ENCODE results near the gene MAFF. TPM values are rescaled to one million over a fixed set of nuclear protein-coding genes. Genes with fewer than 3 reads are reported as not detected.
"Not testable (repeated sequence)": the region's sequence is repeated elsewhere in the genome, so short reads cannot be mapped to it uniquely, and the experiment has no call there.

MAFF gene
- total RNA-seq (10 to 100 TPM in 2 of 5 experiments, 1 to 10 TPM in 3; 4.8 to 72.6 (median 5.5) TPM), polyA plus RNA-seq (1 to 10 TPM; 1.6 to 2.3 TPM), total RNA-seq (75.2 reads per million, percentile 79 among the genes with 10 or more reads in this experiment)

DNA sequence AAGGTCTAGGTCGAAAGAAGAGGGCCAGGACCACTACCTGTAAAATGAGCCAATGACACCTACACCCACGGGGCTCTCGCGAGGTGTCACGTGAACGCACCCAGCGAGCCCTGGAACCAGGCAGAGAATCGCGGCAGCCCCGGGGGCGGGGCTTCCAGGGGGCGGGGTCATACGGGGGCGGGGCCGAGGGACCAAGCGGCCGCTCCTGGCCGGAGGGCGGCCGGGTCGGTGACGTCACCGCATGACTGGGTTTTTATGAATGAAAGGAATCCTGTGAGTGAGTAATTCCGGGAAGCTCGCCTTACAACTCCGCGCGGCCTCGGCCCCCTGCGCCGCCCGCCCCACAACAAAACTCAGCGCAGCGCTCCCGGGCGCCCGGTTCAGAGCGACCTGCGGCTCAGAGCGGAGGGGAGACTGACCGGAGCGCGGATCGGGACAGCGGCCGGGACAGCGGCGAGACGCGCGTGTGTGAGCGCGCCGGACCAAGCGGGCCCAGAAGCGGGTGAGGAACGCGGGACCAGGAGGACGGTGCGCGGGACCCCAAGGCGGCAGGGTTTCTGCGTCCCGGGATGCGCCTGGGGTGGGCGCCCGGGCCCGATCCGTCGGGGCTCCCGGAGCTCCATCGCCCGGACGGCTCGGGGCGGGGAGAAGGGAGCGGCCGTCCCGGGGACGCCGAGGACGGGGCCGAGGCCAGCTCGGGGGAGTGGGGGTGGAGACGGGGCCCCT, at the start of gene MAFF:
Gene MAFF (plus strand): TSS at position 284 of the 726 bp plus-strand sequence. CDS start 11,860 bp downstream, outside the sequence.
- peaks cover 0 to 2% (median 0%) of the 10 kb centered on the region in 5 donors for H3K36me3 Mint-ChIP-seq
- ATAC-seq (peak; percentile 87), DNase-seq (peak; percentile 62 to 88 (median 72))
- Histone ChIP-seq H3K9me3 (ENCODE audit: control insufficient read depth in 2 of 3, low read length in 3 of 3) (no peaks in the 10 kb centered on the region), H3K36me3 (ENCODE audit: control insufficient read depth in 2 of 3, insufficient read depth in 3 of 3, low read length in 3 of 3) (peaks cover 0 to 3% (median 0%) of the 10 kb centered on the region in 3 experiments), H3K27me3 (ENCODE audit: control insufficient read depth in 2 of 2, insufficient read depth in 2 of 2, low read length in 2 of 2) (no peaks in the 10 kb centered on the region), H3K4me3 (ENCODE audit: low read length) (peak within 1 kb of the TSS; percentile 77), H3K27ac (ENCODE audit: low read depth, low read length) (peak within 1 kb of the TSS; percentile 88), H3K4me1 (ENCODE audit: control insufficient read depth in 2 of 2, insufficient read depth in 2 of 2, low read length in 2 of 2) (peaks cover 5 to 25% of the 10 kb centered on the region in 2 donors)
- ChIA-PET POLR2A (interaction anchor here (1.0 to 2.2 kb wide), 5 partner anchors 11 to 25 kb away, joined by 3 to 21 read pairs (median 7); partner anchors contain the start of gene PLA2G6), CTCF (interaction anchor here (0.6 to 1.1 kb wide), 2 partner anchors 23 to 104 kb away, joined by 3 to 4 read pairs; no protein-coding TSS in a partner anchor)
- peak within 1 kb of the TSS; percentile 80 to 93 (median 88) for H3K4me3 Mint-ChIP-seq
- intact Hi-C loops (cut with micrococcal nuclease): loop anchor here (1.0 to 10.0 kb wide), 10 partner anchors 12 to 505 kb away; partner anchors contain the start of genes CSNK1E (in 2 of the 2), DDX17 (in 2 of the 2), PLA2G6 (in 2 of the 2) and TMEM184B (in 2 of the 2)
- no peaks in the 10 kb centered on the region for H3K27me3 Mint-ChIP-seq
- peaks cover 0 to 3% (median 0%) of the 10 kb centered on the region in 11 donors for H3K9me3 Mint-ChIP-seq
- peak within 1 kb of the TSS; percentile 84 to 97 (median 89) for H3K27ac Mint-ChIP-seq
- peaks cover 10 to 33% (median 26%) of the 10 kb centered on the region in 7 donors for H3K4me1 Mint-ChIP-seq

DNA sequence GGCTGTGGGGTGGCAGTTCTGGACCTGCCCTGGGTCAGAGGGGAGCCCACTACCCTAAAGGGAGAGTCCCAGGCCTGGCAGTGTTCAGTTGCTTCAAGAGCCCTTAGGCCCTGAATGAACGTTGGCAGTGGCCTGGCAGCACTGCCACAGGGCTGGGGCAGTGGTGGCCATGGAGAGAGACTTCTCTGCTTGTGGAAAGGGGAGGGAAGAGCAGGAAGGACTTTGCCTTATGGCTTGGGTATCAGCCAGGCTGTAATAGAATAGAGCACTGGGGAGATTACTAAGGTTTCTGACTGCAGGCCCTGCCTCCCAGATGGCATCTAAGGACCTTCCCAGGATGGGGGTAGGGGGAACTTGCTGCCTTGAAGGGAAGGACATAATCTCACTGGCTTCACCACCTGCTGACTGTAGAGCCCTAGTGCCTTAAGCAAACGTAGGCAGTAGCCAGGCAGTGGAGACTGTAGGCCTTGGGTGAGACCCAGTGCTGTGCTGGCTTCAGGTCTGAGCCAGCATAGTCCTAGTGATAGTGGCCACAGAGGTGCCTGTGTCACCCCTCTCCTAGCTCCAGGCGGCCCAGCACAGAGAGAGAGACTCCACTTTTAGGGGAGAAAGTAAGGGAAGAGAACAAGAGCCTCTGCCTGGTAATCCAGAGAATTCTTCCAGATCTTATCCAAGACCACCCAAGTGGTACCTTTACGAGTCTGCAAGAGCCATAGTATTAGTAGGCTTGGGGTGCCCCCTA, 47.8 kb upstream of the MAFF start:
- Mint-ChIP-seq H3K9me3 (peaks cover 0 to 1% (median 0%) of the 10 kb centered on the region in 11 donors), H3K4me1 (peaks cover 0 to 18% (median 10%) of the 10 kb centered on the region in 7 donors), H3K36me3 (peaks cover 2 to 36% (median 13%) of the 10 kb centered on the region in 5 donors), H3K27ac (peak overlapping the region in 1 of 9 donors; percentile 43), H3K4me3 (no peak overlapping the region), H3K27me3 (no peaks in the 10 kb centered on the region)
- ChIA-PET CTCF (no interaction called here), POLR2A (no interaction called here)
- Histone ChIP-seq H3K27ac (ENCODE audit: low read depth, low read length) (no peak overlapping the region), H3K27me3 (ENCODE audit: control insufficient read depth in 2 of 2, insufficient read depth in 2 of 2, low read length in 2 of 2) (no peaks in the 10 kb centered on the region), H3K4me1 (ENCODE audit: control insufficient read depth in 2 of 2, insufficient read depth in 2 of 2, low read length in 2 of 2) (no peaks in the 10 kb centered on the region), H3K4me3 (ENCODE audit: low read length) (no peak overlapping the region), H3K36me3 (ENCODE audit: control insufficient read depth in 2 of 3, insufficient read depth in 3 of 3, low read length in 3 of 3) (peaks cover 0 to 4% (median 0%) of the 10 kb centered on the region in 3 experiments), H3K9me3 (ENCODE audit: control insufficient read depth in 2 of 3, low read length in 3 of 3) (no peaks in the 10 kb centered on the region)
- ATAC-seq (no peak), DNase-seq (no peak)
- intact Hi-C loops (cut with micrococcal nuclease): no loop called here

DNA sequence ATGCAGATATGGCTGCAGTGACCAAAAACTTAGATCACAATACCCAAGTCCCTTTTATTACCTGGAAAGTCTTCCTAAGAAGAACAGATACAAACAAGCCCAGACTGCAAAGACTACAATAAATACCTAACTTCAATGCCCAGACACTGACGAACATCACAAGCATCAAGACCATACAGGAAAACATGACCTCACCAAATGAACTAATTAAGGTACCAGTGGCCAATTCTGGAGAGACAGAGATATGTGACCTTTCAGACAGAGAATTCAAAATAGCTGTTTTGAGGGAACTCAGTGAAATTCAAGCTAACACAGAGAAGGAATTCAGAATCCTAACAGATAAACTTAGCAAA, 47.3 kb upstream of the MAFF start:
- H3K4me3 Mint-ChIP-seq; H3K27ac ChIP-seq (ENCODE audit: low read depth, low read length); H3K4me3 ChIP-seq (ENCODE audit: low read length); ATAC-seq; DNase-seq; CTCF ChIA-PET; POLR2A ChIA-PET; H3K9me3 ChIP-seq (ENCODE audit: control insufficient read depth in 2 of 3, low read length in 3 of 3); H3K27me3 ChIP-seq (ENCODE audit: control insufficient read depth in 2 of 2, insufficient read depth in 2 of 2, low read length in 2 of 2); intact Hi-C loops (cut with micrococcal nuclease); H3K27me3 Mint-ChIP-seq; H3K27ac Mint-ChIP-seq; H3K9me3 Mint-ChIP-seq; H3K36me3 ChIP-seq (ENCODE audit: control insufficient read depth in 2 of 3, insufficient read depth in 3 of 3, low read length in 3 of 3); H3K4me1 ChIP-seq (ENCODE audit: control insufficient read depth in 2 of 2, insufficient read depth in 2 of 2, low read length in 2 of 2): not testable (repeated sequence)
- H3K4me1 Mint-ChIP-seq: peaks cover 0 to 18% (median 10%) of the 10 kb centered on the region in 7 donors
- H3K36me3 Mint-ChIP-seq: peaks cover 1 to 32% (median 12%) of the 10 kb centered on the region in 5 donors

DNA sequence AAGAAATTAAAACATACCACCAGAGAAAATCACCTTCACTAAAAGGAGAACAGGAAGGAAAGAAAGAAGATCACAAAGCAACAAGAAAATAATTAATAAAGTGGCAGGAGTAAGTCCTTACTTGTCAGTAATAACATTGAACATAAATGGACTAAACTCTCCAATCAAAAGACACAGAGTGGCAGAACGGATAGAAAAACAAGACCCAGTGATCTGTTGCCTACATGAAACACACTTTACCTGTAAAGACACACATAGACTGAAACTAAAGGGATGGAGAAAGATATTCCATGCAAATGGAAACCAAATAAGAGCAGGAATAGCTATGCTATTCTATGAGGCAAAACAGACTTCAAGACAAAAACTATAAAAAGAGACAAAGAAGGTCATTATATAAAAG, 46.1 kb upstream of the MAFF start:
- CTCF ChIA-PET: no interaction called here

DNA sequence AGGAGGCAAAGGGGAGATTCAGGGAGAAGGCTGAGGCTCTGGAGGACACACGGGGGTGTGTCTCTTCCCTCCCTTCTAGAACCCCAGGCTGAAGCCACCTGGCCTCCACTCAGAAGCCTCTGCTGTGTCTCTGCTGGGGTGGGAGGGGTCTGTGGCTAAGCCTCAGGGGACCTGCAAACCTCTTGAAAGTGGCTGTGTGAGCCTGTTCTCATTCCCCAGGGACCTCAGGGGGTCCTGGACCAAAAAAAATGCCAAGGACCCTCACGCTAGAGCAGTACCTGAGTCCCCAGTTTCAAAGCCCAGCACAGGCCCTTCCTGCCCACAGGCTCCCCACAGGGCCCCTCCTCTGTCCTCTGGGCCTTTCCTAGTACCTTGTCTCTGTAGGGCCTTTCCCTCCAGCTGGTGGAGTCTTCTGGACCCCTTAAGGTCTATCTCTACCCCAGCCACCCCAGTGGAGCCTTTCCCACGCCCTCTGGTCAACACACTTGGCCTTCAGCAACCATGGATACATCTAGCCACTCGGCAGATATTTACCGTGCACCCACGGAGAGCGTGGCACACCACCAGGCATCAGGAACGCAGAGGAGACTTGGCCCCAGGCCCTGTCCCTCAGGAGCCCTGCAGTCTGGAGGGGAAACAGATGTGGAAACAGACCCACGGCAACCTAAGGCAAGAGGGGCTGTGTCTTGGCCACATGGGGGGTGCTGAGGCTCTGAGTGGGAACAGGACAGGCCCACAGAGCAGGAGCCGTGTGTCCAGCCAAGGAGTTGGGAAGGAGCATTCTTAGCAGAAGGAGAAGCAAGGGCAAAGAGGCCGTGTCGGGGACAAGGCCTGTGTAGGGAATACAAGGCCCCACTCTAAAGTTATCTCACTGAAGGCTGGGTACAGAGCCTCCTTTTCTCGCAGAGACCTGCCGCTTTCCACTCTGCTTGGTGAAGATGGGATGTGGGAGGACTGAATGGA, 38.6 kb upstream of the MAFF start:
- no peak overlapping the region for H3K4me3 ChIP-seq (ENCODE audit: low read length)

More for the DNA sequence above, 46.1 kb upstream of the MAFF start:
- peaks cover 0 to 23% (median 10%) of the 10 kb centered on the region in 7 donors for H3K4me1 Mint-ChIP-seq
- peaks cover 5 to 35% (median 18%) of the 10 kb centered on the region in 5 donors for H3K36me3 Mint-ChIP-seq
- H3K27ac Mint-ChIP-seq: no peak overlapping the region
- no peaks in the 10 kb centered on the region for H3K27me3 Mint-ChIP-seq
- Histone ChIP-seq H3K9me3 (ENCODE audit: control insufficient read depth in 2 of 3, low read length in 3 of 3) (no peaks in the 10 kb centered on the region), H3K4me3 (ENCODE audit: low read length) (no peak overlapping the region), H3K27ac (ENCODE audit: low read depth, low read length) (no peak overlapping the region), H3K27me3 (ENCODE audit: control insufficient read depth in 2 of 2, insufficient read depth in 2 of 2, low read length in 2 of 2) (no peaks in the 10 kb centered on the region), H3K36me3 (ENCODE audit: control insufficient read depth in 2 of 3, insufficient read depth in 3 of 3, low read length in 3 of 3) (peaks cover 0 to 4% (median 0%) of the 10 kb centered on the region in 3 experiments), H3K4me1 (ENCODE audit: control insufficient read depth in 2 of 2, insufficient read depth in 2 of 2, low read length in 2 of 2) (no peaks in the 10 kb centered on the region)
- DNase-seq (no peak), ATAC-seq (no peak)
- no peaks in the 10 kb centered on the region for H3K9me3 Mint-ChIP-seq
- intact Hi-C loops (cut with micrococcal nuclease): no loop called here
- H3K4me3 Mint-ChIP-seq: no peak overlapping the region
- POLR2A ChIA-PET: no interaction called here

More for the DNA sequence above, 38.6 kb upstream of the MAFF start:
- H3K27me3 Mint-ChIP-seq: no peaks in the 10 kb centered on the region
- ATAC-seq (no peak), DNase-seq (no peak)
- ChIA-PET CTCF (no interaction called here), POLR2A (no interaction called here)
- peaks cover 12 to 56% (median 36%) of the 10 kb centered on the region in 5 donors for H3K36me3 Mint-ChIP-seq
- H3K9me3 Mint-ChIP-seq: no peaks in the 10 kb centered on the region
- no peak overlapping the region for H3K4me3 Mint-ChIP-seq
- Histone ChIP-seq H3K36me3 (ENCODE audit: control insufficient read depth in 2 of 3, insufficient read depth in 3 of 3, low read length in 3 of 3) (peaks cover 0 to 35% (median 3%) of the 10 kb centered on the region in 3 experiments), H3K27me3 (ENCODE audit: control insufficient read depth in 2 of 2, insufficient read depth in 2 of 2, low read length in 2 of 2) (no peaks in the 10 kb centered on the region), H3K4me1 (ENCODE audit: control insufficient read depth in 2 of 2, insufficient read depth in 2 of 2, low read length in 2 of 2) (no peaks in the 10 kb centered on the region), H3K27ac (ENCODE audit: low read depth, low read length) (no peak overlapping the region), H3K9me3 (ENCODE audit: control insufficient read depth in 2 of 3, low read length in 3 of 3) (no peaks in the 10 kb centered on the region)
- intact Hi-C loops (cut with micrococcal nuclease): no loop called here
- H3K4me1 Mint-ChIP-seq: peaks cover 15 to 22% (median 21%) of the 10 kb centered on the region in 7 donors
- H3K27ac Mint-ChIP-seq: peak overlapping the region in 1 of 9 donors; percentile 52

Data from naive thymus-derived CD4-positive, alpha-beta T cell (primary cell).